ENCODE results near the gene TBXAS1.

GRCh38 chr7:140069298-140069949, 240.4 kb downstream of the TBXAS1 start:
- no peak for TF ChIP-seq ELF4 (IDR thresholded peaks at IDR 0.05)
- TF ChIP-seq SP1 (IDR thresholded peaks at IDR 0.05), result no peak
- TF ChIP-seq FOXM1 (IDR thresholded peaks at IDR 0.05; ENCODE audit: borderline replicate concordance), result no peak

Measured in HEK293T (cell line).